Naive thymus-derived CD4-positive, alpha-beta T cell (primary cell): ENCODE data around the gene SATB2. TPM values are rescaled to one million over a fixed set of nuclear protein-coding genes. Genes with fewer than 3 reads are reported as not detected.

Experiments used
- ATAC-seq: fragments of 150-1000 bp; cut with Tn5 transposase; 2 replicates; pipeline ENCODE4 v1.10.0; 2021; ENCODE audit warnings: mild to moderate bottlenecking, moderate library complexity
- CTCF ChIA-PET: fragments of 350-600 bp; sonication (Branson Sonifier 250); formaldehyde crosslinking; loops from one replicate; lab custom pipeline; 2021; ENCODE audit warnings: antibody characterized with exemption; lab: Charles Lee
- POLR2A ChIA-PET: fragments of 350-600 bp; sonication (Branson Sonifier 250); formaldehyde crosslinking; loops from one replicate; lab custom pipeline; 2021; ENCODE audit warnings: antibody characterized with exemption, inconsistent platforms; lab: Charles Lee
- DNase-seq, 9 donors: peaks; one replicate each; pipeline versions ENCODE4 v3.0.0 to v3.0.0-alpha.2; 2020 to 2022; ENCODE audit warnings: mixed read lengths in 1 of 9
- H3K27ac ChIP-seq: one replicate; pipeline ENCODE4 v1.7.0; 2013; ENCODE audit warnings: mild to moderate bottlenecking, low read depth, low read length, moderate library complexity
- H3K27me3 ChIP-seq, 2 donors: one replicate each; pipeline ENCODE4 v1.7.0; 2013; ENCODE audit warnings: low read length in 2 of 2, mild to moderate bottlenecking in 2 of 2, moderate library complexity in 2 of 2; ENCODE audit not compliant: control insufficient read depth in 2 of 2, insufficient read depth in 2 of 2
- H3K36me3 ChIP-seq, 3 experiments: 1 replicate in 2 of 3; 2 replicates in 1 of 3; pipeline ENCODE4 v1.7.0; 2013; ENCODE audit warnings: low read length in 3 of 3, mild to moderate bottlenecking in 3 of 3, moderate library complexity in 1 of 3; ENCODE audit not compliant: insufficient read depth in 3 of 3, control insufficient read depth in 2 of 3
- H3K4me1 ChIP-seq, 2 donors: one replicate each; pipeline ENCODE4 v1.7.0; 2013; ENCODE audit warnings: low read length in 2 of 2, mild to moderate bottlenecking in 2 of 2, moderate library complexity in 1 of 2; ENCODE audit not compliant: control insufficient read depth in 2 of 2, insufficient read depth in 2 of 2
- H3K4me3 ChIP-seq: 2 replicates; pipeline ENCODE4 v1.7.0; 2013; ENCODE audit warnings: mild to moderate bottlenecking, low read length
- H3K9me3 ChIP-seq, 3 experiments: 1 replicate in 2 of 3; 2 replicates in 1 of 3; pipeline ENCODE4 v1.7.0; 2013; ENCODE audit warnings: low read length in 3 of 3; ENCODE audit not compliant: control insufficient read depth in 2 of 3
- H3K27ac Mint-ChIP-seq, 9 donors: one replicate each; pipeline ENCODE4 v1.8.0; 2020 to 2022; ENCODE audit warnings: mixed read lengths in 9 of 9, mild to moderate bottlenecking in 8 of 9, moderate library complexity in 5 of 9, inconsistent platforms in 2 of 9
- H3K27me3 Mint-ChIP-seq, 5 donors: one replicate each; pipeline ENCODE4 v1.8.0; 2021 to 2022; ENCODE audit warnings: mixed read lengths in 5 of 5, mild to moderate bottlenecking in 1 of 5
- H3K36me3 Mint-ChIP-seq, 5 donors: one replicate each; pipeline ENCODE4 v1.8.0; 2020 to 2022; ENCODE audit warnings: mixed read lengths in 5 of 5, mild to moderate bottlenecking in 3 of 5, inconsistent platforms in 1 of 5
- H3K4me1 Mint-ChIP-seq, 7 donors: one replicate each; pipeline ENCODE4 v1.8.0; 2020 to 2022; ENCODE audit warnings: mixed read lengths in 7 of 7, mild to moderate bottlenecking in 3 of 7, inconsistent platforms in 1 of 7
- H3K4me3 Mint-ChIP-seq, 10 donors: one replicate each; pipeline ENCODE4 v1.8.0; 2020 to 2022; ENCODE audit warnings: mild to moderate bottlenecking in 10 of 10, mixed read lengths in 10 of 10, moderate library complexity in 6 of 10, inconsistent platforms in 2 of 10
- H3K9me3 Mint-ChIP-seq, 11 donors: one replicate each; pipeline ENCODE4 v1.8.0; 2020 to 2022; ENCODE audit warnings: mixed read lengths in 11 of 11, mild to moderate bottlenecking in 4 of 11, inconsistent platforms in 1 of 11, moderate library complexity in 1 of 11
- intact Hi-C, 2 donors: fragments of 100-400 bp; cut with micrococcal nuclease; formaldehyde crosslinking; loops; one replicate each; pipeline ENCODE4 v1.15.1; 2023
- polyA plus RNA-seq, 2 donors: library from polyadenylated mRNA; unstranded; fragments of 300-500 nt; fragmentation: Illumina TruSeq; gene quantifications; one replicate each; pipeline ENCODE4 v1.2.3, GENCODE V29; 2021
- total RNA-seq, 6 experiments: library from RNA in 5 of 6; stranded (reverse) in 5 of 6; gene quantifications; 1 replicate in 5 of 6; 2 replicates in 1 of 6; pipeline ENCODE4 v1.2.3 and lab custom pipeline; 2021 to 2026

SATB2 gene
- total RNA-seq (under 1 TPM in 3 of 5 experiments, not detected in 2; 0.05 to 0.96 (median 0.32) TPM), polyA plus RNA-seq (not detected), total RNA-seq (lab: John Stamatoyannopoulos, UW) (not detected)

DNA sequence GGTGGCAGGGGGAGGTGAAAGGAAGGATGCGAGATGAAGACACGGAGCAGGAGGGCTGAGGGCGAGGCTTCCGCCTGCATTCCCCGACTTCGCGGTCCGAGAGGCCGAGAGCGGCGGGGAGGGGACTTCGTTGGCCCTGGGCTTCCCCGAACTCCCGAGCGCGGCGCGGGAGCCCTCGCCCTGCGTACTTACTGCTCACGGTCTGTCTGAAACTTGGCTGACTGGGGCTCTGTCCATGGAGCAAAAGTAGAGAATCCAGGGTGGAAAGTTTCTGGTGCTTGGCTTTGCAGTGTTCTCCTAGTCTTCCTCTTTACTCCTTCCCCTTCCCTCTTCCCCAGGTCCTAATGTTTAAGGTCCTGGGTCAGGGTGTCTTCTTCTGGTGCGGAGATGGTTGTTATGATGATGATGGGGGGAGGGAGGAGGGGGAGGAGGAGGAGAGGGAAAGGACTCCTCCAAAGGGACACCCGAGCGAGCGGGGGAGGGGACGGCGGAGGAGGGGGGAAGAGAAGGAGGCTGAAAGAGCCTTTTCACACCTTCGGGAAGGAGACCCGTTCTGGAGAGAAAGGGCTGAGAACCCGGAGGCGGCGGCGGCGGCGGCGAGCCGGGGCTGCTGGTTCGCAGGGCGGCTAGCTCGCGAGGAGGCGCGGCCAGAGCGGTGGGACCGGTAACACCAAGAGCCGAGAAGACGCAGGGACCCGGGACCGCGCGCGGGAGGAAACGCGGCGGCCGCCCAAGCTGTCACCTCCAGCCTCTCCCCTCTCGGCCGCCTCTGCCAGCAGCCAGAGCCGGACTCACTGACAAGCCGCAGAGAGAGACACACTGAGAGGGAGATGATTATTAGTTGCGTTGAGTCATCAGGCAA lies at the start of gene SATB2:
Gene SATB2, minus strand, starts transcription at position 793 of the 862 bp plus-strand sequence. CDS start 1,902 bp downstream, outside the sequence.
- intact Hi-C loops, result no loop called here
- peaks cover 6 to 18% of the 10 kb centered on the region in 2 donors for H3K4me1 ChIP-seq
- ATAC-seq (peak; percentile 19), DNase-seq (peak in 1 of 9 donors; percentile 18)
- POLR2A ChIA-PET, result no interaction called here
- peaks cover 0 to 8% (median 0%) of the 10 kb centered on the region in 3 experiments for H3K36me3 ChIP-seq
- H3K4me3 Mint-ChIP-seq, result peak within 1 kb of the TSS; percentile 75 to 98 (median 86)
- peaks cover 12 to 38% of the 10 kb centered on the region in 2 donors for H3K27me3 ChIP-seq
- H3K27ac ChIP-seq, result no peak within 1 kb of the TSS
- peaks cover 57 to 77% (median 61%) of the 10 kb centered on the region in 5 donors for H3K27me3 Mint-ChIP-seq
- peaks cover 0 to 24% (median 5%) of the 10 kb centered on the region in 11 donors for H3K9me3 Mint-ChIP-seq
- peak within 1 kb of the TSS in 2 of 9 donors; percentile 38 to 68 for H3K27ac Mint-ChIP-seq
- CTCF ChIA-PET, result no interaction called here
- H3K9me3 ChIP-seq, result peaks cover 0 to 8% (median 0%) of the 10 kb centered on the region in 3 experiments
- peaks cover 0 to 7% (median 0%) of the 10 kb centered on the region in 5 donors for H3K36me3 Mint-ChIP-seq
- H3K4me3 ChIP-seq, result peak within 1 kb of the TSS; percentile 94
- H3K4me1 Mint-ChIP-seq, result peaks cover 6 to 39% (median 27%) of the 10 kb centered on the region in 7 donors

DNA sequence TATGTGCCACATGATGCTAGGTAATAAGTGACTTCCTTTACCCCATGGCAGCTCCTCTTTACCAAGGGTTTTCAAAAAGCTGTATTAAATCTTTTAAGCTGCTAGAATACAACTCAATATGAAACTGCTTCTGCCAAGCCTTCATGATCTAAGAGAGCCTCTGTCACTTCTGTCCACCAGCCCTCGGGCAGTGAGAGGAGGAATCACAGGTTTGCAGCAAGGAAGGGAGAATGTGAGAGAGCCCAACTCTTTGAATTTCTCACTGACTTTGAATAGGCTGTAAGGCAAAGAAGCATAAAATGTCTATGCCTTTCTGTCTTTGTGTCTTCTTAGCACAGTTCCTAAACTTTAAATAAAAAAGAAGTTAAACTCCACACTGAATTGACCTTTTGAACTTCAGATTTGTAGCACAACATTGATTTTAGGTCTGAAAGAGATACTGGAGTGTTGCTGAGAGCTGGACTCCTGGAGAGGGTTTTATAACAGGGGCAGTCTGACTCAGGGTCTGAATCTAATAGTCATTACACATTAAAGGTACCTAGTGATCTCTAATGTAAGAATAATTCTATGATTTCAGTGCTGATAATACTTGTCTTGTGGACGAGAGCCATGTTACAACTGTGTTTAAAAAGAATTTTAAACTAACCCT lies 48.1 kb upstream of the SATB2 start:
- H3K4me1 Mint-ChIP-seq, result no peaks in the 10 kb centered on the region
- ChIA-PET CTCF (interaction anchor here (0.9 kb wide), 1 partner anchor 12 kb away, joined by 3 read pairs; no protein-coding TSS in a partner anchor), POLR2A (no interaction called here)
- peaks cover 0 to 4% (median 0%) of the 10 kb centered on the region in 11 donors for H3K9me3 Mint-ChIP-seq
- Histone ChIP-seq H3K36me3 (no peaks in the 10 kb centered on the region), H3K9me3 (no peaks in the 10 kb centered on the region), H3K4me3 (no peak overlapping the region), H3K27ac (no peak overlapping the region), H3K27me3 (no peaks in the 10 kb centered on the region), H3K4me1 (no peaks in the 10 kb centered on the region)
- no peak for ATAC-seq
- intact Hi-C loops, result no loop called here
- no peaks in the 10 kb centered on the region for H3K36me3 Mint-ChIP-seq
- H3K4me3 Mint-ChIP-seq, result no peak overlapping the region
- no peak overlapping the region for H3K27ac Mint-ChIP-seq
- no peak for DNase-seq
- H3K27me3 Mint-ChIP-seq, result peaks cover 0 to 26% (median 25%) of the 10 kb centered on the region in 5 donors

DNA sequence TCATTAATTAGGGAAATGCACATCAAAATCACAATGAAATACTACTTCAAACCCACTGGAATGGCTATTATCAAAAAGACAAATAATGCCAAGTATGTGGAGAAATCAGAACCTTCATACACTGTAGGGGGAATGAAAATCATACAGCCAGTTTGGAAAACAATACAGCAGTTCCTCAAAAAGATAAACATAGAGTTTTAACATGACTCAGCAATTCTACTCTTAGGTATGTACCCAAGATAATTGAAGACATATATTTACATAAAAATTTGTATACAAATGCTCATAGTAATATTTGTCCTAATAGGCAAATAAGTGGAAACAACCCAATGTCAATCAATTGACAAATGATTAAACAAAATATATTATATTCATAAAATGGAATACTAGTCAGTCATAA lies 45.4 kb upstream of the SATB2 start:
- Histone ChIP-seq H3K27me3 (no peaks in the 10 kb centered on the region), H3K4me3 (no peak overlapping the region), H3K27ac (no peak overlapping the region), H3K4me1 (no peaks in the 10 kb centered on the region), H3K9me3 (no peaks in the 10 kb centered on the region), H3K36me3 (no peaks in the 10 kb centered on the region)
- Mint-ChIP-seq H3K4me1 (no peaks in the 10 kb centered on the region), H3K4me3 (no peak overlapping the region), H3K27me3 (peaks cover 0 to 41% (median 22%) of the 10 kb centered on the region in 5 donors), H3K9me3 (peaks cover 0 to 4% (median 0%) of the 10 kb centered on the region in 11 donors), H3K27ac (no peak overlapping the region), H3K36me3 (no peaks in the 10 kb centered on the region)
- CTCF ChIA-PET, result no interaction called here
- intact Hi-C loops, result no loop called here
- no peak for ATAC-seq
- POLR2A ChIA-PET, result no interaction called here
- no peak for DNase-seq

DNA sequence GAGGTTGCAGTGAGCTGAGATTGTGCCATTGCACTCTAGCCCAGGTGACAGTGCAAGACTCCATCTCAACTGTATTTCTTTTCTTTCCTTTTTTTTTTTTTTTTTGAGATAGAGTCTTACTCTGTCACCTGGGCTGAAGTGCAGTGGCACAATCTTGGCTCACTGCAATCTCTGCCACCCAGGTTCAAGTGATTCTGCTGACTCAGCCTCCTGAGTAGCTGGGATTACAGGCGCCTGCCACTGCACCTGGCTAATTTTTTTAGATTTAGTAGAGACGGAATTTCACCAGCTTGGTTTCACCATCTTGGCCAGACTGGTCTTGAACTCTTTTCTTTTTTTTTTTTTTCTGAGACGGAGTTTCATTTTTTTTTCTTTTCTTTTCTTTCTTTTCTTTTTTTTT lies 41.3 kb upstream of the SATB2 start:
- ATAC-seq (no peak), DNase-seq (no peak)
- Mint-ChIP-seq H3K4me1 (no peaks in the 10 kb centered on the region), H3K36me3 (no peaks in the 10 kb centered on the region), H3K27me3 (peaks cover 0 to 39% (median 34%) of the 10 kb centered on the region in 5 donors), H3K4me3 (no peak overlapping the region), H3K27ac (no peak overlapping the region), H3K9me3 (peaks cover 0 to 3% (median 0%) of the 10 kb centered on the region in 11 donors)
- Histone ChIP-seq H3K4me1 (no peaks in the 10 kb centered on the region), H3K27ac (no peak overlapping the region), H3K27me3 (no peaks in the 10 kb centered on the region), H3K36me3 (no peaks in the 10 kb centered on the region), H3K9me3 (no peaks in the 10 kb centered on the region), H3K4me3 (no peak overlapping the region)
- POLR2A ChIA-PET, result no interaction called here
- CTCF ChIA-PET, result no interaction called here
- intact Hi-C loops, result no loop called here

DNA sequence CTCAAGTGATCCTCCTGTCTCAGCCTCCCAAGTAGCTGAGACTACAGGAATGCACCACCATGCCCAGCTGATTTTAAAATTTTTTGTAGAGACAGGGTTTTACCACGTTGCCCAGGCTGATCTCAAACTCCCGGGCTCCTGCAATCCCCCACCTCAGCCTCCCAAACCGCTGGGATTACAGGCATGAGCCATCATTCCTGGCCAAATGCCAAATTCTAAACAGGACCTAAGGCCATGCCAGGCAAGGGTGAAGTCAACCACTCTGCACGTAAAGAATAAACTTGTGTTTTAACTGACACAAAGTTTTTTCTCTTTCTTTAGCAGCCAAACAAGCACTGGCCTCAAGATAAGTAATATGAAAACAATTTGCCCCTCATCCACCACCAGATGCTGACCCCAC lies 37.4 kb upstream of the SATB2 start:
- H3K36me3 Mint-ChIP-seq, result no peaks in the 10 kb centered on the region
- ATAC-seq (no peak), DNase-seq (no peak)
- no peaks in the 10 kb centered on the region for H3K9me3 ChIP-seq
- H3K27ac Mint-ChIP-seq, result no peak overlapping the region
- H3K4me1 ChIP-seq, result no peaks in the 10 kb centered on the region
- peaks cover 0 to 36% (median 28%) of the 10 kb centered on the region in 5 donors for H3K27me3 Mint-ChIP-seq
- ChIA-PET CTCF (no interaction called here), POLR2A (no interaction called here)
- no peak overlapping the region for H3K4me3 ChIP-seq
- no peaks in the 10 kb centered on the region for H3K4me1 Mint-ChIP-seq
- H3K4me3 Mint-ChIP-seq, result no peak overlapping the region
- H3K27ac ChIP-seq, result no peak overlapping the region
- H3K9me3 Mint-ChIP-seq, result peaks cover 0 to 2% (median 0%) of the 10 kb centered on the region in 11 donors
- H3K27me3 ChIP-seq, result no peaks in the 10 kb centered on the region
- intact Hi-C loops, result no loop called here
- no peaks in the 10 kb centered on the region for H3K36me3 ChIP-seq

DNA sequence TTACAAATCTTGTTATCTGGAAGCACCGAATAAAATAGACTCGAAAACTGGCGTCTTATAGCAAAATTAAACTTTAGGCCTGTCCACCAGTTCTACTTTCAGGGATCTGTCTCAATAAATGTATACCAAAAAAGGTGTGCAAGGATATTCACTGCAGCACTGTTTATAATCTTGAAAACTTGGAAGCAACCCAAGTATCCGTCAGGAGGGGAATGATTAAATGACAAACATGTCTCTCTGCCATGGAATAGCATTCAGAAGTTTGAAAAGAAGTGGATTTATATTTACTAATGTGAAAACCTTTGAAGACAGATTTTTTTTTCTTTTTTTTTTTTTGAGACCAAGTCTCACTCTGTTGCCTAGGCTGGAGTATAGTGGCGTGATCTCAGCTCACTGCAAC lies 32.3 kb upstream of the SATB2 start:
- no peaks in the 10 kb centered on the region for H3K27me3 ChIP-seq
- no peaks in the 10 kb centered on the region for H3K4me1 ChIP-seq
- H3K36me3 Mint-ChIP-seq, result no peaks in the 10 kb centered on the region
- no peaks in the 10 kb centered on the region for H3K9me3 Mint-ChIP-seq
- ChIA-PET POLR2A (no interaction called here), CTCF (interaction anchor here (2.6 kb wide), 1 partner anchor 1176 kb away, joined by 29 read pairs; no protein-coding TSS in a partner anchor)
- H3K27ac Mint-ChIP-seq, result no peak overlapping the region
- intact Hi-C loops, result no loop called here
- DNase-seq (no peak), ATAC-seq (no peak)
- H3K36me3 ChIP-seq, result no peaks in the 10 kb centered on the region
- H3K4me3 ChIP-seq, result no peak overlapping the region
- H3K27me3 Mint-ChIP-seq, result peaks cover 9 to 41% (median 27%) of the 10 kb centered on the region in 5 donors
- no peak overlapping the region for H3K4me3 Mint-ChIP-seq
- H3K4me1 Mint-ChIP-seq, result no peaks in the 10 kb centered on the region
- no peaks in the 10 kb centered on the region for H3K9me3 ChIP-seq
- H3K27ac ChIP-seq, result no peak overlapping the region
